ENCODE data around the gene DCP1A.
"Not testable (repeated sequence)": the region's sequence is repeated elsewhere in the genome, so short reads cannot be mapped to it uniquely, and the experiment has no call there.

The DCP1A gene

DNA sequence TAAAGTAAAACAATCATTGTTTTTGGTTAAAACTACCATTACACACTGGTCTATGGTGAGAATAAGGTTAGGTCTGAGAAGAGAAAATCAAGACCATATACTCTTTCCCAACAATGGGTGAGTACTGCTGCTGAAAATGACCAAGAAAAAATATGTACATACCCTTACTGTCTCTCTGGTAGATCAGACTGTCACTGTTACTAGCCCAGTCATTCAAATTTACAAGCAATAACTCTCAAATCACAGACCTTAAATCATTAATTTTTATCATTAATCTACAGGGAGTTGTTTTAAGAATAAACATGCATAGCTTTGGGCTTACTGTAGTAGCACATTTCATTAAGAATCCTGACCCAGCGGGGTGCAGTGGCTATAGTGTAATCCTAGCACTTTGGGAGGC, 17.4 kb downstream of the DCP1A start:
- no peak for DNase-seq (ENCODE audit: low read depth in 2 of 2, low spot score in 1 of 2)

- no peak for DNase-seq (ENCODE audit: low read depth in 2 of 2, low spot score in 1 of 2)
Measured at GRCh38 chr3:53328746-53329145, 18.6 kb downstream of the DCP1A start.

- DNase-seq (ENCODE audit: low read depth in 2 of 2, low spot score in 1 of 2): not testable (repeated sequence)
Measured at GRCh38 chr3:53327986-53328385, 19.4 kb downstream of the DCP1A start.

DNA sequence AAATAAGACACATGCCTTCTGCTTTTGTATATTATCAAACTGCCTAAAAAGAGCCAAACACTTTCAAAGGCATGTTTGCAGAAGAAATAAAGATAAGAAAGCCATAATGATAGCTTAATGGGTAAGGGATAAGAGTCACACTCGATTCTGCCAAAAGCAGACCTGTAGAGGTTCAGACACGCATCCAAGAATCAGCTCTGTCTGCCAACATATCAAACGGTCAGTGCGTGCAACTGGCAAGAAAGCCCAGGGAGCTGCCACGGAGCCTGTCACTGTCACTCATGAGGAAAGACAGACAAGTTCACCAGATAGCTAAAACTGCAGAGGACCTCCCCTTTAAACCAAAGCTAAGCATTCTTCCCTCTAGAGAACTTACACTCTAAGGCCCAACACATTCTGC, 23.2 kb downstream of the DCP1A start:
- no peak for DNase-seq (ENCODE audit: low read depth in 2 of 2, low spot score in 1 of 2)

DNA sequence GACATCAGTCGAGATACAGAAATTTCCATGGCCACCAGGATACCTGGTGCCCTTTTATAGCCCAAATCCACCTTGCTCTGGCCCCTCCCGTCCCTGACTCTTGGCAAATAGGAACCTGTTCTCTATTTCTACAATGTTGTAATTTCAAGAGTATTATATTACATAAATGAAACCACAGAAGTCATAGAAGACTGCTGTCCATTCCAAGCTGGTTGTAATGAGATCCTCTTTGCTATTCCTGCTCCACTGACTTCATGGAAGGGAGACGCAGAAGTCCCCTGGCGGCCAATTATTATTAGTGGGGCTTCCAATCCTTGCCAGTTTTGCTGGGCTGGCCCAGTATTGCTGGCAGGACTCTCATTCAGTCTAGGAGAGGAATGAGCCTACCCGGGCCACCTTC, 26.6 kb downstream of the DCP1A start:
- DNase-seq (ENCODE audit: low read depth in 2 of 2, low spot score in 1 of 2): no peak

DNA sequence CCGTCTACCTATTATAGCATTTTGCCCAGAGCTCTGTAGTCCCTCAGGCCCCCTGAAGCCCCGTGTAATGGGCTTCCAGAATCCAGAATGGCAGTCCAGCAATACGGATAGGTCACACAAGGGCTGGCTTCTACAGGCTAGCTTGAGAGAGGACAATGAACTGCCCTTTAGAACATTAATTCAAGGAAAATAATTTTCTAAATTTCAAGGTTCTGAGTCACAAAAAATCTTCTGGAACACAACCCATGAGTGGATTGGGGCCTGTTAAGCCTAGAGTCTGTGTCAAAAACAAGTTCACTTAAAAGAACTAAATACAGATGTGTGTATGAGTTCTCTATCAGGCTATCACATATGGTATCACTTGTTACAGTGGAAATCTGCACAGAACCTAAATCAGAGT, 28.8 kb downstream of the DCP1A start:
- DNase-seq (ENCODE audit: low read depth in 2 of 2, low spot score in 1 of 2): no peak

GRCh38 chr3:53312832-53313231, 34.5 kb downstream of the DCP1A start:
- no peak for DNase-seq (ENCODE audit: low read depth in 2 of 2, low spot score in 1 of 2)

GRCh38 chr3:53311882-53312281, 35.5 kb downstream of the DCP1A start:
- DNase-seq (ENCODE audit: low read depth in 2 of 2, low spot score in 1 of 2): no peak

DNA sequence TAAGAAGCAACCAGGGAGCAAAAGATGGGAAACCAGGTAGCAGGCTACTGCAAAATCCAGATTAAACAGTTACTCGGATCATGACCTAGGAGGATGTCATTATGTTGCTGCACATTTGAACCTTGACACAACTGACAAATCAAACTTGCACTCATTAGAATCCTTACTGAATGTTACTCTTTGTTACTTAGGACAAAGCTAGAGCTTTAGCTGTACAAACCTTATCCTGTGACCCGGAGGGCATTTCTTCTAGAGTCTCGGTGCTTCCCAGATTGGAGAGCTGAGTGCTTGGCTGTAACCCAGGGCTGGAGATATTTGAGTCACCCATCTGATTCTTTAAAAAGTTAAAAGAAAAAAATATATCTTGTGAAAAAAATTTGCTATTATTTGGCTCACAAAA, 43.4 kb downstream of the DCP1A start:
- no peak for DNase-seq (ENCODE audit: low read depth in 2 of 2, low spot score in 1 of 2)

- DNase-seq (ENCODE audit: low read depth in 2 of 2, low spot score in 1 of 2): no peak
Measured at GRCh38 chr3:53303549-53303948, 43.8 kb downstream of the DCP1A start.

DNA sequence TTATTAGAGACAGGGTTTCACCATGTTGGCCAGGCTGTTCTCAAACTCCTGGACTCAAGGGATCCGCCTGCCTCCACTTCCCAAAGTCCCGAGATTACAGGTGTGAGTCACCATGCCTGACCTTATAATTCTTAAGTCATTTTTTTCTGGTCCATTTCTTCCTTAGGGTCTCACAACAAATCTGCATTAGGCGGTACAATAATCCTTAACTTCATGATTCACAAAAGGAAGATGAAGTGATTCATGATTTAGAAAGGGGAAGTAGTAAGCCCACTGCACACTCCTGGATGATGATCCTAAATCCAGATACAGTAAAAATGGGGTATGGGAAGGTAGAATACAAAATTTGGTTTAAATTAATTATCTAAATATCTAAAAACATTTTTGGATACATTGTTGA, 46.5 kb downstream of the DCP1A start:
- no peak for DNase-seq (ENCODE audit: low read depth in 2 of 2, low spot score in 1 of 2)

GRCh38 chr3:53299611-53300023, 47.7 kb downstream of the DCP1A start:
- not testable (repeated sequence) for DNase-seq (ENCODE audit: low read depth in 2 of 2, low spot score in 1 of 2)

- DNase-seq (ENCODE audit: low read depth in 2 of 2, low spot score in 1 of 2): no peak
Measured at GRCh38 chr3:53295410-53295809, 51.9 kb downstream of the DCP1A start.

DNA sequence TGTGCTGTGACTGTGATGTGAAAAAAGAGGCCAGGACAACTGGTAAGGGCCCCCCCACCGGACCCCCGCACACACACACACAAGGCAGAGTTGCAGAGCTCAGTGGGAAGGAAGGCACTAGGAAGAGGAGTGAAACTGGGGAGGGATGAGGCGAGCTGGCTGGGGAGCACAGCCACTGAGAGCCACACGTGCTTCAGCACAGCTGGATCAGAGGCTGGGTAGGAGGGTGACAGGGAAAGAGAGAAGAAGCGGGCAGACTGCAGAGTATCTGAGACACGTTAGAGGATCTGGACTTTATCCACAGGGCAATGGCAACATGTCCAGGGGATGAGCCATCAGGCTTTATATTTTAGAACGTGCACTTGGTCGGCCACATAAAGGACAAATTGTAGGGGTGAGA, 53.5 kb downstream of the DCP1A start:
- no peak for DNase-seq (ENCODE audit: low read depth in 2 of 2, low spot score in 1 of 2)

DNA sequence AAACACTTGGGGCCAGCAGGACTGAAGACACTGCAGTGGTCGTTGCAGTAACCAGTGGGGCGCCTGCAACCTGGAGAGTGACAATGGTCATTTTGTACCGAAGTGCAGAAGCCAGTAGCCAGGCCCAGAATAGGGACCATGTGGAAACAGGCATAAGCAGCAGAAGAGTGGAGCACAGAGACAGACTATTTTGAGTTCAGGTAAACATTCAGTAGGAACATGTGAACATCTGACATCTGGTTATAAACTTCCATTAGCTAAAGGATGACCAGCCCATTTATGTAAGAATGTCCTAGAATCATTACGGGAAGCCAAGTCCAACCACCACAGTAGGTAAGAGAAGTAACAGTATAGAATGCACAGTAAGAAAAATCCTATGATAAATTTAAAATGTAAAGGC, 59.1 kb downstream of the DCP1A start:
- DNase-seq (ENCODE audit: low read depth in 2 of 2, low spot score in 1 of 2): no peak

- DNase-seq (ENCODE audit: low read depth in 2 of 2, low spot score in 1 of 2): no peak
Measured at GRCh38 chr3:53287131-53287629, 60.2 kb downstream of the DCP1A start.

GRCh38 chr3:53286727-53287126, 60.6 kb downstream of the DCP1A start:
- no peak for DNase-seq (ENCODE audit: low read depth in 2 of 2, low spot score in 1 of 2)

DNA sequence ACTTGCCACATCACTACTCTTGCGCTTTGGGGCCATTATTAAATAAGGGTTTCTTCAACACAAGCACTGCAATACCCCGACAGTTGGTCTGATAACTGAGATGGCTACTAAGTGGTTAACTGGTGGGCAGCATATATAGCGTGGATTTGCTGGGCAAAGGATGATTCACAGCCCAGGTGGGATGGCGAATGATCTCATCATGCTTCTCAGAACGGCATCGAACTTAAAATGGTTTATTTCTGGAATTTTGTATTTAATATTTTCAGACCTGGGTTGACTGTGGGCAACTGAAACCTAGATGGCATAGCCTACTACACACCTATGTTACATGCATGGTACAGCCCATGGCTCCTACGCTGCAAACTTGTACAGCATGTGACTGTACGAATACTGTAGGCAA, 64.8 kb downstream of the DCP1A start:
- no peak for DNase-seq (ENCODE audit: low read depth in 2 of 2, low spot score in 1 of 2)

- DNase-seq (ENCODE audit: low read depth in 2 of 2, low spot score in 1 of 2): no peak
Measured at GRCh38 chr3:53278667-53279066, 68.7 kb downstream of the DCP1A start.

DNA sequence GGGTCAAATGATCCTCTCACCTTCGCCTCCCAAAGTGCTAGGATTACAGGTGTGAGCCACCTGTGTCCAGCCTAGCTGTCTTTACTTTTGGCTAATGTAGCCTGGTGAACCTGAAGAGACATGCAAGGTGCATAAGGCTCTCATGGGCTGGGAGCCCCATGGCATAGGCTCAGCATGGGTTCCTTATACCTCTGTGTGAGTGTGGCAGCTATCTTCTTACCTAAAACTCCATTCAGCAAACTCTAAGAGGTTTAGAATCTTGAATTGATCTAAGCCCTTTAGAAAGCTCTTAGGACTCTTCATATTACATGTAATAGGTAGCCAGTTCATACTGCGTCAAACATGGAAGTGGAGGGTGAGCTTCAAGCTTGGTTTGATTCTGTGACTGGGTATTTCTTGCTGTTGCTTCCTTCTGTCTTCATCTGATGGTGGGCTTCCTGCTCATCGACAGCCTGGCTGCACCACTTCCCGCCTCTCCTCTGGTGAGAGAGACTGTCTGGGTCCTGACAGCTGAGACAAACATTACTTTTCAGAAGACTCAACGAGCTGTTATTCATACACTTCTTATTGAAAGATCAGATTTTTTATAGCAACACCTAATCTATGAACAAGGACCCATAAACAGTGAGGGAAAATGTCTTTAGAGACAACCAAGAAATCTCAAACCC, 72.3 kb downstream of the DCP1A start:
- no peak for DNase-seq (ENCODE audit: low read depth in 2 of 2, low spot score in 1 of 2)

DNA sequence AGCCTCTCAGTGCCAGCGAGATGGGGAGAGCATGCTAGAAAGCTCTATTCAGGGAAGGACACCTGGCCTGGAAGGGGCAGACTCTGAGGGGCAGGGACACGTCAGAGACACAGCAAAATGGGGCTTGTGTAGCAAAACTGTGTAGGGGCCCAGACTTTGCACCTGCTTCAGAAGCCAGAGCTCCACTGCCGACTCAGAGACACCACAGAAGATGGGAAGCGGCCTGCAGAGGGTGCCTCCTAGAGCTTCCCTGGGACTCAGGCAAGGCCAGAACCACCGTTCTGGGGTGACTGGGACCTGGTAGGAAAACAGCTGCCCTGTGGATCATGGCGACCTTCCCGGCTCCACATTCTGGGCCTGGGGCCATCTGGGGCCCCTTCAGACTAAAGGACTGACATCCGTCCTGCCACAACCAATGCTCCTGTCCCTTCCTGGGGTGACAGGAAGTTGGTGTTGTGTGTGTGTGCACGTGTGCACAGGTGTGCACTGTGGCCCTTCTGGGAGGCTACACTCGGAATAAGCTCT, 74.1 kb downstream of the DCP1A start:
- no peak for DNase-seq (ENCODE audit: low read depth in 2 of 2, low spot score in 1 of 2)

DNA sequence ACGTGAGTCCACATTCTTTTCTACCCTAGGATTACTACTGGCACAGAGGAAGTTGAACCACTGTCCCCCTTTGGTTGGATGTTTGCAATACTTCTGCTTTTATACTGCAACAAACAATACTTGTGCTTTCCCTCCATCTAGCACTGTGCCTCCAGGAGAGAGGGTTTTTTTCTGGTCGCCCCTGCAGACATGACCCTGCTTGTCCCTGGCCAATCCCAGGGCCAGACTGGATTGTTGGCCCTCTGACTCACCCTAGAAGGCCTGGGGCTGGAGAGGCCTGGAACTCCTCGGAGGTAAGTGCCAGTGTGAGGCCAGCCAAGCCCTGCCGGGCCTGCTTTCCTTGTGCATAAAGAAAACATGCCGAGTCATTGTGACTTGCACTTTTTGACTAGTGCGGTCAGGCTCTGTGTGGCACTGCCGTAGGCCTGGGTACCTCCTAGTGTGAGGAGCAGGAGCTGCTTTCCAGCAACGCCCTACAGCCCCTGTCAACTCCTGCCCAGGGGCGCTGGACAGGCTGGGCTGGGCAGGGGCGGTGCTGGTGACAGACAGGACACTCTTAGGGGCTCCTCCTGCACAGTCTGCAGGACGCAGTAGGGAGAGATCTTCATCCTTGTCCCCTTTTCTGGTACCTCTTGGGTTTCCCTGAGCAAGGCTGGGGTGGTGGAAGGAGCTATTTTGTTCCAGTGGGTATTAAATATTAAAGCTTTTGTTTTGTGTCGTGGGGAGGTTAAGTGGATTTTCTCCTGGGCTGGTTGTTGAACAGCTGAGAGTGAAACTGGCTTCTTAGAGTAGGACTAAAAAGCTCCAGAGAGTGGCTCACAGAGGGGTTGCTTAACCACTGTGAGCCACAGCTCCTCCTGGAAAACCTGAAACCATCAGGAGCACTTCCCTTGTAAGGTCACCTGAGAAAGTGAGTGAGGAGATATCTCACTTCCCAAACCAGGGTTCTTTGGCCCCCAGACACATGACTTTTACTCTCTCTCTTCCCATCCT, 77.2 kb downstream of the DCP1A start:
- no peak for DNase-seq (ENCODE audit: low read depth in 2 of 2, low spot score in 1 of 2)
